HEK293T (cell line): Measurements from ENCODE around the gene EML3.

ENCODE experiments used
- CTCF ChIA-PET: fragments of 350-600 bp; formaldehyde crosslinking; extraction: SDS; loops from one replicate; lab custom pipeline; 2021; ENCODE audit warnings: antibody characterized with exemption, inconsistent platforms; lab: Yijun Ruan, JAX
- POLR2A ChIA-PET: fragments of 350-600 bp; formaldehyde crosslinking; extraction: SDS; loops from one replicate; lab custom pipeline; 2020; ENCODE audit warnings: antibody characterized with exemption, inconsistent platforms; lab: Yijun Ruan, JAX
- DNase-seq: peaks from one replicate; pipeline ENCODE4 v3.0.0; 2012; ENCODE audit warnings: mixed read lengths; ENCODE audit errors: extremely low spot score
- ARNT ChIP-seq: fragments of 450-650 bp; IDR thresholded peaks from 2 replicates; pipeline ENCODE4 v1.6.1; 2017; ENCODE audit warnings: mild to moderate bottlenecking
- BHLHE40 ChIP-seq: fragments of 450-650 bp; IDR thresholded peaks from 2 replicates; pipeline ENCODE4 v1.6.1; 2016; ENCODE audit warnings: mild to moderate bottlenecking, moderate library complexity, borderline replicate concordance
- CTBP1 ChIP-seq: fragments of 450-650 bp; IDR thresholded peaks from 2 replicates; pipeline ENCODE4 v1.6.1; 2016; ENCODE audit warnings: borderline replicate concordance
- ELF4 ChIP-seq: fragments of 450-650 bp; IDR thresholded peaks from 2 replicates; pipeline ENCODE4 v1.6.1; 2017; ENCODE audit warnings: antibody characterized with exemption
- FOXA1 ChIP-seq: fragments of 450-650 bp; IDR thresholded peaks from 2 replicates; pipeline ENCODE4 v1.6.1; 2016; ENCODE audit warnings: mild to moderate bottlenecking
- FOXK2 ChIP-seq: fragments of 450-650 bp; IDR thresholded peaks from 2 replicates; pipeline ENCODE4 v1.6.1; 2016; ENCODE audit warnings: mild to moderate bottlenecking
- FOXM1 ChIP-seq: fragments of 450-650 bp; IDR thresholded peaks from 2 replicates; pipeline ENCODE4 v1.6.1; 2017; ENCODE audit warnings: mild to moderate bottlenecking, borderline replicate concordance
- HDGF ChIP-seq: fragments of 450-650 bp; IDR thresholded peaks from 2 replicates; pipeline ENCODE4 v1.6.1; 2017; ENCODE audit warnings: antibody characterized with exemption, borderline replicate concordance
- L3MBTL2 ChIP-seq: fragments of 450-650 bp; conservative IDR thresholded peaks from 2 replicates; pipeline ENCODE4 v1.6.1; 2016; ENCODE audit warnings: mild to moderate bottlenecking
- LEF1 ChIP-seq: fragments of 450-650 bp; IDR thresholded peaks from 2 replicates; pipeline ENCODE4 v1.6.1; 2017; ENCODE audit warnings: mild to moderate bottlenecking, borderline replicate concordance
- NFRKB ChIP-seq: fragments of 450-650 bp; IDR thresholded peaks from 2 replicates; pipeline ENCODE4 v1.6.1; 2016; ENCODE audit warnings: mild to moderate bottlenecking, moderate library complexity
- SP1 ChIP-seq: fragments of 450-650 bp; IDR thresholded peaks from 2 replicates; pipeline ENCODE4 v1.6.1; 2017
- SUZ12 ChIP-seq: fragments of 450-650 bp; IDR thresholded peaks from 2 replicates; pipeline ENCODE4 v1.6.1; 2016; ENCODE audit warnings: mild to moderate bottlenecking
- TARDBP ChIP-seq: fragments of 450-650 bp; IDR thresholded peaks from 2 replicates; pipeline ENCODE4 v1.6.1; 2016
- ZNF384 ChIP-seq: fragments of 450-650 bp; IDR thresholded peaks from 2 replicates; pipeline ENCODE4 v1.6.1; 2016
- TF ChIP-seq, protein P1 (sequence below): fragments of 450-650 bp; IDR thresholded peaks from 2 replicates; pipeline ENCODE4 v1.6.1; 2016

Gene EML3

DNA sequence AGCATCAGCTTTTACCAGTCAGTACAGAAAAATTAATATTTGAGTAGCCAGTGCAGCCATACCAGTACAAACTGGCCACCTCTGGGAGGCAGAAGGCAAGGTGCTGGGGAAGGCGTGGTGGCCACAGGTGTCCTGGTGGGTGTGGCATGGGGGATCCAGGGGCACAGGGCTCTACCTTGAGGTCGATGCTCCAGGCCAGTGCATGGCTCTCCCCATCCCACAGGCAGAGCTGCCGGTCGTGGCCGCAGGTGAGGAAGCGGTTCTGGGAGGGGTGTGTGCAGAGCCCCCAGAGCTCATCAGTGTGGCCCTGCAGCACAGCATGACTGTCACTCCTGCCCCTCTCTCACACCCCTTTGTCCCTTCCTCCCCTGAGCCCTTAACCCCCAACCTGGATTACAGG, 7.1 kb downstream of the EML3 start:
- ChIA-PET CTCF (no interaction called here), POLR2A (interaction anchor here (1.3 to 4.3 kb wide), 2 partner anchors 14 to 17 kb away, joined by 3 to 30 read pairs; partner anchors contain the start of gene TUT1)
- no peak for DNase-seq
- no peak for TF ChIP-seq FOXK2
- no peak for TF ChIP-seq BHLHE40
- no peak for TF ChIP-seq FOXM1
- TF ChIP-seq SUZ12, result no peak
- TF ChIP-seq SP1, result no peak
- TF ChIP-seq, protein P1, sequence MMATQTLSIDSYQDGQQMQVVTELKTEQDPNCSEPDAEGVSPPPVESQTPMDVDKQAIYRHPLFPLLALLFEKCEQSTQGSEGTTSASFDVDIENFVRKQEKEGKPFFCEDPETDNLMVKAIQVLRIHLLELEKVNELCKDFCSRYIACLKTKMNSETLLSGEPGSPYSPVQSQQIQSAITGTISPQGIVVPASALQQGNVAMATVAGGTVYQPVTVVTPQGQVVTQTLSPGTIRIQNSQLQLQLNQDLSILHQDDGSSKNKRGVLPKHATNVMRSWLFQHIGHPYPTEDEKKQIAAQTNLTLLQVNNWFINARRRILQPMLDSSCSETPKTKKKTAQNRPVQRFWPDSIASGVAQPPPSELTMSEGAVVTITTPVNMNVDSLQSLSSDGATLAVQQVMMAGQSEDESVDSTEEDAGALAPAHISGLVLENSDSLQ, result no peak
- TF ChIP-seq TARDBP, result no peak
- TF ChIP-seq NFRKB, result no peak

DNA sequence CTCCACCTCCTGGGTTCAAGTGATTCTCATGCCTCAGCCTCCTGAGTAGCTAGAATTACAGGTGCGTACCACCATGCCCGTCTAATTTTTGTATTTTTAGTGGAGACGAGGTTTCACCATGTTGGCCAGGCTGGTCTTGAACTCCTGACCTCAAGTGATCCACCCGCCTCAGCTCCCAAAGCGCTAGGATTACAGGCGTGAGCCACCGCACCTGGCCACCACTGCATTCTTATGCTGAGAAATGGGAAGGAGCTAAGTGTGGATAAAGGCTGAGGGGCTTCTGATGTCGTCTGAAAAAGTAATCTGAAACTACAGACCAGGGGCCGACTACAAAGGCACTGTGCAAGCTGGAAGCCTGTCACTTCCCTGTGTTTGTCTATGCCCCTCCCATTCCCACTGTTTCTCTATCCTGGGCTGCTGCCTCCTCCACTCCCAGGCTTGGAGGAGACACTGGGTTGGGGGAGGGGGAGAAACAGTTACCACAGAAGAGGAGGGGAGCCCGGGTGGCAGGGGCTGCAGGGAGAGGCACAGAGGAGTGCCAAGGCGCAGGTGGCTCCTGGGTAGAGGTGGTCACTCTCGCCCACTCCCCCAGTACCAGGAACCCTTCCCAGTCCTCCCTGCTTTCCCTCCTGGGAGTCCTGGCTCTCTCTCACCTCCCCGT, 8.0 kb downstream of the EML3 start:
- CTCF ChIA-PET, result interaction anchor here (0.7 to 1.0 kb wide), 2 partner anchors 9 to 12 kb away, joined by 3 read pairs; no protein-coding TSS in a partner anchor
- POLR2A ChIA-PET, result interaction anchor here (0.6 to 4.3 kb wide), 5 partner anchors 13 to 60 kb away, joined by 3 to 30 read pairs (median 3); partner anchors contain the start of genes C11orf98, CSKMT, INTS5 and TUT1
- no peak for DNase-seq
- TF ChIP-seq TARDBP, result no peak
- TF ChIP-seq, protein P1, result no peak
- TF ChIP-seq FOXK2, result no peak
- no peak for TF ChIP-seq SUZ12
- TF ChIP-seq SP1, result no peak
- TF ChIP-seq L3MBTL2, result no peak
- no peak for TF ChIP-seq ZNF384
- TF ChIP-seq LEF1, result no peak

DNA sequence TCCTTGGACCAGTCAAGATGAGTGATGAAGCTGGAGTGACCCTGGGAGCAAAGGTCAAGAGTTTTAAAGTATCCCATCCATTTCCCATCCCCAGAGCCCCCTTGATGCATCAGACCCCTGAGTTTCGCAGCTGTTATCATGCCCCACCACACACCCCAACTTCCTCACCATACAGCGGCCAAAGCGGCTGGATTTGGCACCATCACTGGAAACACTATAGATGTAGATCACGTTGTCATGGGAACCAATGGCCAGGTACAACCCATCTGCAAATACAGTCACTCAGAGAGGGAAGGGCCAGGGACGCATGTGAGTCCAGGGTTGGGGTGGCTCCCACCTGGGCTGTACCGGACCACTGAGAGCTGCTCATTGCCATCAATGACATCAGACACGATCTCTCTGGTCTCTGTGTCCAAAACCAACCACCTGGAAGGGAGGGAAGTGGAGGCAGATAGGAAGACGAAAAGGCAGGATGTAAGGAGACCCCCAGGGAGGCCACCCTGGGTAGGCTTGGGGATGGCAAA, 8.7 kb downstream of the EML3 start:
- DNase-seq, result no peak
- CTCF ChIA-PET, result interaction anchor here (0.7 to 1.0 kb wide), 2 partner anchors 10 to 11 kb away, joined by 3 read pairs; no protein-coding TSS in a partner anchor
- POLR2A ChIA-PET, result interaction anchor here (1.1 to 4.3 kb wide), 3 partner anchors 12 to 61 kb away, joined by 3 to 30 read pairs (median 9); partner anchors contain the start of genes C11orf98, CSKMT, INTS5 and TUT1
- TF ChIP-seq FOXM1, result no peak
- no peak for TF ChIP-seq ZNF384
- TF ChIP-seq, protein P1, result no peak
- no peak for TF ChIP-seq TARDBP

DNA sequence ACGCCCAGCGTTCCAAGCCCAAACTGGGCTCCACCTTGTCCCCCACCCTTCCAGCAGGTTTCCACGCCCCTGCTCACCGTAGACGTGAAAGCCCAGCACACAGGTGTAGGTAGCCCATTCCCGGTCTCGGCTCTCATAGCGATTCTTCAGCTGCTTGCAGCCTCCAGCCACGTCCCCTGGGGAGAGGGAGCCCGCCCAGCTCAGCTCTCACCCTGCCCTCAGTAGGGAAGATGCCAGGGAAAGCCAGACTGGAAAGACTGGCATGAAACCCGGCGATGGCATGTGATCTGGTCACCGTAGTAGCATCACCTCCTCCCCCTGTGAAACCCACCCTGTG, 9.5 kb downstream of the EML3 start:
- TF ChIP-seq TARDBP (no peak), ARNT (no peak), ELF4 (no peak), NFRKB (no peak), FOXA1 (no peak), FOXM1 (no peak), ZNF384 (no peak), LEF1 (no peak), CTBP1 (no peak), HDGF (no peak), SP1 (no peak), FOXK2 (no peak), BHLHE40 (no peak), L3MBTL2 (no peak), SUZ12 (no peak)
- no peak for DNase-seq
- ChIA-PET POLR2A (interaction anchor here (1.8 to 4.3 kb wide), 2 partner anchors 11 to 50 kb away, joined by 9 to 30 read pairs; partner anchors contain the start of genes INTS5 and TUT1), CTCF (no interaction called here)

DNA sequence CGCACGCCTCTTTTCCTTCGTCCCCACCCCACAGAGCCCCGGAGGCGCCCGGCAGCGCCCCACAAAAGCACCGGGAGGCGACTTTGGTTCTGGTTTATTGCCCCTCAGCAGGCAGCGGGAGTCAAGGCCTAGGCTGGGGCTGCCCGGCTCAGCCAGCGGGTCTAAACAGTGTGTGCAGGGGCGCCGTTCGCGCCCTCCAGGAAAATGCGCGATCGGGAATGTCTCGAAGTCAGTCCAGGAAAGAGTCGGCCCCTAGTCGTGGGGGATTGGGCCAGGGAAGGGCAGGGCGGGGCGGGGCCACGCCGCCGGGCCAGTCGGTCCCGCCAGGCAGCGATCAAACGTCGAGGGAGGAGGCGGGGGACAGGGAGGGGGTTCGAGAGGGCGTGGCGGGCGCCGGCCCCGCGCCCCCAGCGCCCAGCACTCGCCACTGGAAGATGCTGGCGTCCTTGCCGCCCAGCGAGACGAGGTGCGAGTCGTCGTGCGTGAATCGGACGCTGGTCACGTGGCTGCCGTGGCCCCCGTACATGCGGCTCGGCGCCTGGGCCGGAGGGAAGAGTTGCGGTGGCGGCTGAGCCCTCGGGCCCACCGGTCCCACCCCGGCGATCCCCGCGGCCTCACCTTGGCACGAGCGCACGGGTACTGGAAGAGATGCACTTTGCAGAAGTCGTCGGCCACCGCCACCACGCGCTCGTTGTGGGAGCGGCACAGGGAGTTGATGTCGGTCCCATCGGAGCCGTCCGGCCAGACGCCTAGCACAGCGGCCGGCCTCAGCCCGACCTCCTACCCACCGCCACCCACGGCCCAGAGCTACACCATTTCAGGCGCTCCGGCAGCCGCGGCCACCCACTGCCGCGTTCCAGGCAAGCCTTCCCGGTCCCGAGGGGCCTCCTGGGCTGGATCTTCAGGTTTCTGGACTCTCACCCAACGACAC, 10.2 kb downstream of the EML3 start:
- TF ChIP-seq FOXK2 (no peak), HDGF (no peak), LEF1 (no peak), SUZ12 (no peak), SP1 (no peak), L3MBTL2 (peak; percentile 97), FOXM1 (no peak), ARNT (no peak), NFRKB (no peak), BHLHE40 (no peak), FOXA1 (no peak), ELF4 (no peak), TARDBP (no peak), CTBP1 (0 out of 2 replicates have a peak, but pooled peaks have one; percentile 23), ZNF384 (no peak)
- TF ChIP-seq, protein P1, result 0 out of 2 replicates have a peak, but pooled peaks have one; percentile 1
- POLR2A ChIA-PET, result interaction anchor here (0.6 to 4.3 kb wide), 24 partner anchors 9 to 279 kb away, joined by 3 to 105 read pairs (median 5); partner anchors contain the start of genes B3GAT3, BSCL2, C11orf98 and CSKMT
- CTCF ChIA-PET, result interaction anchor here (0.6 to 2.1 kb wide), 5 partner anchors 9 to 178 kb away, joined by 4 to 9 read pairs (median 9); partner anchors contain the start of genes EML3 and TUT1
- DNase-seq, result peak; percentile 71
